ENCODE data around the gene KSR2.

- TF ChIP-seq POLR2A (IDR thresholded peaks at IDR 0.05; ENCODE audit: low read depth, low read length): no peak
- no peak for TF ChIP-seq RCOR1 (IDR thresholded peaks at IDR 0.05; ENCODE audit: insufficient replicate concordance, low read length)
- TF ChIP-seq CTCF (conservative IDR thresholded peaks at IDR 0.05; ENCODE audit: low read depth, low read length): no peak
- TF ChIP-seq RFX5 (IDR thresholded peaks at IDR 0.05; ENCODE audit: low read depth, low read length): no peak
- no peak for TF ChIP-seq CEBPB (IDR thresholded peaks at IDR 0.05; ENCODE audit: low read depth, low read length)
- TF ChIP-seq SMC3 (IDR thresholded peaks at IDR 0.05; ENCODE audit: low read depth, low read length): no peak
- TF ChIP-seq MAFK (IDR thresholded peaks at IDR 0.05; ENCODE audit: low read depth, low read length): no peak
- TF ChIP-seq MAZ (IDR thresholded peaks at IDR 0.05; ENCODE audit: borderline replicate concordance, low read depth, low read length): no peak
Measured at GRCh38 chr12:117994551-117995438, 26.0 kb upstream of the KSR2 start.

All from IMR-90 (cell line).